Vagina (tissue), 2 donors: Measurements from ENCODE around the gene NUB1. TPM values are rescaled to one million over a fixed set of nuclear protein-coding genes. Genes with fewer than 3 reads are reported as not detected.

Source experiments
- DNase-seq, 2 donors: peaks; one replicate each; pipeline ENCODE4 v3.0.0-alpha.2; 2017; ENCODE audit errors: extremely low spot score in 2 of 2
- H3K27ac ChIP-seq: fragments of 200-600 bp; sonication (generic); one replicate; pipeline ENCODE4 v1.5.1; 2019
- H3K27me3 ChIP-seq: fragments of 200-600 bp; sonication (generic); one replicate; pipeline ENCODE4 v1.5.1; 2019
- H3K36me3 ChIP-seq, 2 donors: fragments of 200-600 bp; sonication (generic); one replicate each; pipeline ENCODE4 v1.5.1; 2017 to 2019
- H3K4me1 ChIP-seq: fragments of 200-600 bp; sonication (generic); one replicate; pipeline ENCODE4 v1.5.1; 2019
- H3K4me3 ChIP-seq, 2 donors: fragments of 200-600 bp; sonication (generic); 1 replicate in 1 of 2; 2 replicates in 1 of 2; pipeline ENCODE4 v1.5.1; 2016 to 2019
- H3K9me3 ChIP-seq: fragments of 200-600 bp; sonication (generic); one replicate; pipeline ENCODE4 v1.5.1; 2019
- POLR2A ChIP-seq, 2 donors: fragments of 450-650 bp; IDR thresholded peaks; one replicate each; pipeline ENCODE4 v1.6.1; 2017; ENCODE audit warnings: antibody characterized with exemption in 2 of 2, mild to moderate bottlenecking in 2 of 2, moderate library complexity in 2 of 2
- POLR2AphosphoS5 ChIP-seq, 2 donors: sonication (generic); formaldehyde crosslinking; IDR thresholded peaks; one replicate each; pipeline ENCODE4 v1.9.0; 2017; ENCODE audit warnings: antibody characterized with exemption in 2 of 2, mild to moderate bottlenecking in 2 of 2, low read depth in 1 of 2; ENCODE audit not compliant: insufficient read depth in 1 of 2
- intact Hi-C: fragments of 100-400 bp; cut with DNase I; formaldehyde crosslinking; loops from one replicate; pipeline ENCODE4 v1.15.1; 2023
- total RNA-seq: library from RNA; depleted of rRNA; stranded (reverse); fragments of >200 nt; gene quantifications from one replicate; pipeline ENCODE4 v1.2.3, GENCODE V29; 2016
- TF ChIP-seq, protein P1 (sequence below), 3 experiments: fragments of 450-650 bp in 2 of 3; fragments of 200-600 bp in 1 of 3; sonication (generic) in 1 of 3; IDR thresholded peaks; one replicate each; pipeline ENCODE4 v1.5.1; 2017 to 2019; ENCODE audit warnings: antibody characterized with exemption in 3 of 3, mild to moderate bottlenecking in 2 of 3, moderate library complexity in 2 of 3

The NUB1 gene
- total RNA-seq, 1 donor from 2014 or later: 46.2 TPM

DNA sequence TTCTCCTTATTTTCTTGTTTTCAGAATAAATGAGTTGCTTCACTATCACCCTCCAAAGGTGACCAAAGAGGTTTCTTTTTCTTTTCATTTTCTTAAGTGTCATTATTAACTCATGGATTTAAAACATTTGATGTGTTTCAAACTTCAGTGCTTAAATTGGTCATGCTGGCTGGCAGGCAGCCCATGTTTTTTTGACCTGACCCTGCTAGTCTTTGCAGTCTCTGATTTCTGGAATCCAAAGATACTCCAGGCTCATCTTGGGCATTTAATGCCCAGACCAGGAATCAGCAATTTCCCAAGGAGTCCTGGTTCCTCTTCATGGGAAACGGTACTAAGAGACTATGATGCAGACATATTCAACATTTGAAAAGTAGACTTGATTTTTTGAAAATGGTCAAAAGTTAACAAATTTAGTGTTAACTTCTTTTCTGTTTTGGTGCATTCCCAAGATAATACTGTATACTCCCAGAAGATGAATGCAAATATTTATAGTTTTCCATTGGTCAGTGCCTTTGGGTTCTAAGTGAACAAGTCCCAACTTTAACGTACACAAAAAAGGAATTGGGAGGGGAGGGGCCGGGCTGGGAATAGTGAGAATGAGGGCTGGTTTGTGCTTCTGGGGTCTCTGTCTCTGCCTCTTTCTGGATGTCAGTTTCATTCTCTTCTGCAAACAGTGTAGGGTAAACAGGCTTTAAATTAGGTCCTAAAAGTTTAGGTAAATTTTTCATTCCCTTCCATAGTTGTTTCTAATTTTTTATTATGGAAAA, 19.8 kb downstream of the NUB1 start:
- intact Hi-C loops: no loop called here
- DNase-seq: no peak
- no peaks in the 10 kb centered on the region for H3K27me3 ChIP-seq
- peaks cover 0 to 57% of the 10 kb centered on the region in 2 donors for H3K36me3 ChIP-seq
- H3K9me3 ChIP-seq: no peaks in the 10 kb centered on the region
- peaks cover 2% of the 10 kb centered on the region for H3K4me1 ChIP-seq
- H3K4me3 ChIP-seq: no peak overlapping the region
- TF ChIP-seq, protein P1, sequence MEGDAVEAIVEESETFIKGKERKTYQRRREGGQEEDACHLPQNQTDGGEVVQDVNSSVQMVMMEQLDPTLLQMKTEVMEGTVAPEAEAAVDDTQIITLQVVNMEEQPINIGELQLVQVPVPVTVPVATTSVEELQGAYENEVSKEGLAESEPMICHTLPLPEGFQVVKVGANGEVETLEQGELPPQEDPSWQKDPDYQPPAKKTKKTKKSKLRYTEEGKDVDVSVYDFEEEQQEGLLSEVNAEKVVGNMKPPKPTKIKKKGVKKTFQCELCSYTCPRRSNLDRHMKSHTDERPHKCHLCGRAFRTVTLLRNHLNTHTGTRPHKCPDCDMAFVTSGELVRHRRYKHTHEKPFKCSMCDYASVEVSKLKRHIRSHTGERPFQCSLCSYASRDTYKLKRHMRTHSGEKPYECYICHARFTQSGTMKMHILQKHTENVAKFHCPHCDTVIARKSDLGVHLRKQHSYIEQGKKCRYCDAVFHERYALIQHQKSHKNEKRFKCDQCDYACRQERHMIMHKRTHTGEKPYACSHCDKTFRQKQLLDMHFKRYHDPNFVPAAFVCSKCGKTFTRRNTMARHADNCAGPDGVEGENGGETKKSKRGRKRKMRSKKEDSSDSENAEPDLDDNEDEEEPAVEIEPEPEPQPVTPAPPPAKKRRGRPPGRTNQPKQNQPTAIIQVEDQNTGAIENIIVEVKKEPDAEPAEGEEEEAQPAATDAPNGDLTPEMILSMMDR (IDR thresholded peaks at IDR 0.05): no peak
- no peak for TF ChIP-seq POLR2AphosphoS5 (IDR thresholded peaks at IDR 0.05; ENCODE audit: insufficient read depth in 1 of 2, low read depth in 1 of 2)
- no peak for TF ChIP-seq POLR2A (IDR thresholded peaks at IDR 0.05)
- H3K27ac ChIP-seq: no peak overlapping the region

DNA sequence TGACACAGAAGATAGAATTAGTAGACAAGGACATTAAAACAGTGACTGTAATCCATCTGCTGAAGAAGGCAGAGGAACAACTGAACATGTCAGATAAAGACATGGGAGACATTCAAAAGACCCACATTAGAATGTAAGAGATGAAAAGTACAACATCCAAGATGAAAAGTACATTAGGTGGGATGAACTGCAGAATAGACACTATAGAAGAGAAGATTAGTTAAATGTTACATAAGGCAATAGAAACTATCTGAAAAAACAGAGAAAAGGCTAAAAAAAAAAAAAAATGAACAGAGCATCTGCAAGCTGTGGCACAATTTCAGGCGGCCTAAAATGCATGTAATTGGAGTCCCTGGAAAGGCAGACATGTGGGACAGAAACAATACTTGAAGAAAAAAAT, 21.6 kb downstream of the NUB1 start:
- peaks cover 0 to 39% of the 10 kb centered on the region in 2 donors for H3K36me3 ChIP-seq
- intact Hi-C loops: no loop called here

DNA sequence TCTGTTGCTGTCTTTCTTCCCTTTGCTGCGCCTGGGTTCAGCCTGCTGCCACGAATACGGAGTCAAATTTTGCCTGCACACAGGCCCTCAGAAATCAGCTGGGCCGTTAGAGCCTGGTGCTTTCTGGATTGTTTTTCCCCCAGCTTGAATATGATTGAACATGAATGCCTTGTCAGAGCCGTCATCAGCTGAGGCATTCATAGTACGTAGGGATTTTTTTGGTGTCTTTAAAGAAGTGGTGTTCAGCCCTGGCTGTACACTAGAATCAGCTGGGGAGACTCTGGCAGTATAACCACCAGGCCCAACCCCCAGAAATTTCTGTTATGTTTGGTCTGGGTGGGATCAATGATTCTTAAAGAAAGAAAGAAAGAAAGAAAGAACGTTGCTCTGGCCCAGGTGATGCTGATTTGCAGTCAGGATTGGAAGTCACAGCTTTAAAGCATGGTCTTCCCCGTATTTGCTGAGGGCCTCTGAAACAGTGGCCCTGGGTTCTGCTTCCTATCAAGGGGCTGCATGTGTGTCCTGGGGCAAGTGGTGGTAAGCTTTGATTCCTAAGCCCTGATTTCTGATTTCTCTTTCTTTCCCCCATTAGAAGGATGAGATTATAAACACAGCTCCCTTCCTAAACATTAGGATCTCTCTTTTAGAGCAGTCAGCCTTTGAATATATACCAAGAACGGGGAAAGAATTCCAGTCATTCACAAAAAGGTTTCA, 24.7 kb downstream of the NUB1 start:
- H3K36me3 ChIP-seq: peaks cover 0 to 29% of the 10 kb centered on the region in 2 donors
- H3K27ac ChIP-seq: no peak overlapping the region
- H3K9me3 ChIP-seq: no peaks in the 10 kb centered on the region
- H3K4me1 ChIP-seq: peaks cover 26% of the 10 kb centered on the region
- no peak for DNase-seq
- intact Hi-C loops: no loop called here
- H3K27me3 ChIP-seq: no peaks in the 10 kb centered on the region
- H3K4me3 ChIP-seq: no peak overlapping the region
- TF ChIP-seq, protein P1 (IDR thresholded peaks at IDR 0.05): no peak
- no peak for TF ChIP-seq POLR2AphosphoS5 (IDR thresholded peaks at IDR 0.05; ENCODE audit: insufficient read depth in 1 of 2, low read depth in 1 of 2)

More for the DNA sequence above, 21.6 kb downstream of the NUB1 start:
- TF ChIP-seq, protein P1 (IDR thresholded peaks at IDR 0.05): no peak
- TF ChIP-seq POLR2AphosphoS5 (IDR thresholded peaks at IDR 0.05; ENCODE audit: insufficient read depth in 1 of 2, low read depth in 1 of 2) (no peak), POLR2A (IDR thresholded peaks at IDR 0.05) (no peak)
- Histone ChIP-seq H3K27ac (no peak overlapping the region), H3K4me1 (peaks cover 20% of the 10 kb centered on the region), H3K9me3 (no peaks in the 10 kb centered on the region), H3K27me3 (no peaks in the 10 kb centered on the region), H3K4me3 (no peak overlapping the region)
- DNase-seq: no peak

DNA sequence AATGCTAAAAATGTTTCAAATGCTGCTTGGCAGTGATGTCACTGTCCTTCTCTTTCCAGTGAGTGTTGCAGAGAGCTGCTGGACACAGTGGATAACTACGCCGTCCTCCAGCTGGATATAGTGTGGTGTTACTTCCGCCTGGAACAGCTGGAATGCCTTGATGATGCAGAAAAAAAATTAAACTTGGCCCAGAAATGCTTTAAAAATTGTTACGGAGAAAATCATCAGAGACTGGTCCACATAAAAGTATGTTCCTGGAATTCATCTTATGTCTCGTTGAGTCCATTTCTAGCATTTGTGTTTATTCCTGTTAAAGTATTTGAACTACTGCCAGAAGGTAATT, 25.2 kb downstream of the NUB1 start:
- peaks cover 26% of the 10 kb centered on the region for H3K4me1 ChIP-seq
- H3K36me3 ChIP-seq: peaks cover 0 to 23% of the 10 kb centered on the region in 2 donors
- no peaks in the 10 kb centered on the region for H3K9me3 ChIP-seq
- no peak overlapping the region for H3K27ac ChIP-seq
- no peak overlapping the region for H3K4me3 ChIP-seq
- H3K27me3 ChIP-seq: no peaks in the 10 kb centered on the region
- TF ChIP-seq, protein P1 (IDR thresholded peaks at IDR 0.05): no peak
- no peak for TF ChIP-seq POLR2A (IDR thresholded peaks at IDR 0.05)
- no peak for TF ChIP-seq POLR2AphosphoS5 (IDR thresholded peaks at IDR 0.05; ENCODE audit: insufficient read depth in 1 of 2, low read depth in 1 of 2)
- no peak for DNase-seq
- intact Hi-C loops: no loop called here

DNA sequence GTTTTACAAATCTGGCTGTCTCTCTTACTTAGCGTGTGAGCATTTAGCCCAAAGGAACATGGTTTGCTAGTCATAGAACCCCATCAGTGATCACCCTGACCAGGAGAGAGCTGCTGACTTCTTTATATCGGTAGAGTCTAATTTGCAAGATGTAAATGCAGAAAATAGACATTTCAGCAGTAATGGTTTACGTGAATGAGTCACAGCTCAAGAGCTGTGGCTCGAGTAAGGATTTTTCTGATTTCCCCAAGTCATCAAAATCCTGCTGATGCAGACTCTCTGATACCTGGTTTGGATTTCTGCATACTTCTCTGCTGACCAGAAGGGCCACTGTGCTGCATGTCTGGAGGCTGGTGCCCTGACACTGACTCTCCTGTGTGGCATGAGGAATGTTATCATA, 25.7 kb downstream of the NUB1 start:
- no peaks in the 10 kb centered on the region for H3K9me3 ChIP-seq
- DNase-seq: no peak
- peaks cover 26% of the 10 kb centered on the region for H3K4me1 ChIP-seq
- peak overlapping the region; percentile 28 for H3K27ac ChIP-seq
- TF ChIP-seq POLR2A (IDR thresholded peaks at IDR 0.05) (no peak), POLR2AphosphoS5 (IDR thresholded peaks at IDR 0.05; ENCODE audit: insufficient read depth in 1 of 2, low read depth in 1 of 2) (no peak)
- TF ChIP-seq, protein P1 (IDR thresholded peaks at IDR 0.05): no peak
- H3K27me3 ChIP-seq: no peaks in the 10 kb centered on the region
- intact Hi-C loops: no loop called here
- H3K36me3 ChIP-seq: peaks cover 0 to 21% of the 10 kb centered on the region in 2 donors
- no peak overlapping the region for H3K4me3 ChIP-seq
